COLO668 (cell line): ENCODE results near the gene ATG7.

Experiments
- DNase-seq: peaks from one replicate; lab custom pipeline; 2025; ENCODE audit not compliant: unreplicated experiment; lab: John Stamatoyannopoulos, UW

ATG7 gene

DNA sequence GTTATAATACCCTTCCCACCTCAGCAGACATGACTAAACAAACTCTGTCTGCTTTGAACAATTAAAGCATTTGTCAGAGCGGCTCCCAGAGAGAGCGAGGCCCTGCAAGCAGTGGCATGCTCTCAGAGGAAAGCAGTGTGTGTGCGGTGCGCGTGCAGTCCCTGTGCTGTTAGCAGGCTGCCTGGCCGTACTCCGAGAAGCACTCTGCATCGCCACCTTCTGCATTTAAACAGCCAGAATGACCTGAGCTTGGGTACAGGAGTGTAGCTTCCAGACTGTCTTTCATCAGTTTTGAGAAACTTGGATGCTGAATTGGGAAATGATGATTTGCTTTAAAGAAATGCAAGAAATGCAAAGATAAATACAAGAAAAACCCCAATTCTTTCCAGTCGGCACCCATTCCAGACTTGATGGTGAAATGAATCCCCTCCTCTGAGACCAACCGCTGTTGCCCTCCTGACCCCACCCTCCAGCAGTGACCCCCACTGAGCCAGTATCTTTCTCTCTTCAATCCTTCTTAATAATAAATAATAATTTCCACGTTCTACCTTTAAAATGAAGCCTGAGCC lies 258.0 kb downstream of the ATG7 start:
- no peak for DNase-seq

DNA sequence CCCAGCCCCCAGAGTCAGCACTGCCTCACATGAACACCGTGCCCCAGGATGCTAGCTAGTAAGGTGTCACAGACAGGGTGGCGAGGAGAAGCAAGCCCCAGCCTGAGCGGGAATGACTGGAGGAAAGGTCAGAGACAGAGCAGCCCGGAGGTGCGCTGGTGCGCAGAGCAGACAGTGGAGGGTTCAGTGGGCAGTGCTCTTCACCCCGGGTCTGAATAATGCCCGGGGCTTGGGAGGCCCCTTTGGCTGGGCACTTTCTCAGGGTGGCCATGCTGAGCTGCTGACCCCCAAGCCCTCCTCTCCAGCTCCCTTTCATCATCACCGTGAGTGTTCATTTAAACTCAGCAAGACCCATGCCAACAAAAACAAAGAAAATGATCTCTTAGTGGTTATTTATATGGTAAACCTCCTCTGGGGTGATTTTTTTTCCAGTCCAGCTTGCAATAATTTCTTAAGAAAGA lies 260.8 kb downstream of the ATG7 start:
- DNase-seq, result no peak

DNA sequence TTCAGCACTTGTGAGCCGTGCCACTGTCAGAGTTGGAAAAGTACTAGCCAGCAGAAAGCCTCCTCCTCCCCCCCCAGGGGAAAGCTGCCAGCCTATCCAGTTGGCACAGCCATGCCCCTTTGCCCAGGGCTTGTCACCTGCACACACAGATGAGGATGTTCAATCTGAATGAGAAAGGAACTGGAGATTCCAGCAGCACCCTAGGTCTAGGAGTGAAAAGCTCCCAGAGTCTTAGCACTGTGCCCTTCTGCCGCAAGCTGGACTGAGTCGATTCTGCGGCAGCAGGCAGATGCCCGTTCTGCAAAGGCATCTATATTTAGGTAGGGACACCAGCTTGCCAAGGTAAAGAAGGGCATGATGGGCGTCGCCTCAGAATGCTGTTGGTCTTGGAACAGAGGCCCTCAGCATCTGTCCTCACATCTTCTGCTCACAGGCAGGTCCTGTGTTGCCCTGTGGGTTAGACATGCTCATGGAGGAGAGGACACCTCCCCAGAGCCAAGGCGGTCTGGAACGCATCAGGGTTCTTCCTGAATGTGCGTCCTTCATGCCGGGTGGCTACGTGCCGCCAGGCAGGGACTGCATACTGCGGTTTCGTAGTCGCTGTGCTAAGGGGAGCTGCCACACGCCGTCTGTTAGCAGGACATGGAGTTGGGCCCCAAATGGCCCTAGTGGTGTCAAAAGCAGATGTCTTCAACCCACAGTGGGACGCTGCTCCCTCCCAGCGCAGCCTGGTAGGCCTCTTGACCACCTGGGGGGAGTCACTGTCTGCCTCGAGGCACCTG lies 262.0 kb downstream of the ATG7 start:
- DNase-seq, result no peak

DNA sequence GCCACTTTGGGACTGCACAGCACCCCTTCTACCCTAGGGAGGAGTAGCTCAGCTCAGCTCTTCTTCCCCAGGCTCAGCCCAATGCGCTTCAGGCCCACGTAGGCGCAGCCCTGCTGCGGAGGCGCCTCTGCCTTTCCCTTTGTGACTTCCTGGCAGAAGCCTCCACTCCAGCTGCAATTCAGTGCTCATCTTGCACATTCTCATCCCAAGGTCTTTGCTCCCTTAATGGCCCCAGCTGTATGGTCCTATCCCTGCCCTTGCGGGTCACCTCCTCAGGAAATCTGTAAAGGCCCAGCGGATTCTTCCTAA lies 262.6 kb downstream of the ATG7 start:
- no peak for DNase-seq

DNA sequence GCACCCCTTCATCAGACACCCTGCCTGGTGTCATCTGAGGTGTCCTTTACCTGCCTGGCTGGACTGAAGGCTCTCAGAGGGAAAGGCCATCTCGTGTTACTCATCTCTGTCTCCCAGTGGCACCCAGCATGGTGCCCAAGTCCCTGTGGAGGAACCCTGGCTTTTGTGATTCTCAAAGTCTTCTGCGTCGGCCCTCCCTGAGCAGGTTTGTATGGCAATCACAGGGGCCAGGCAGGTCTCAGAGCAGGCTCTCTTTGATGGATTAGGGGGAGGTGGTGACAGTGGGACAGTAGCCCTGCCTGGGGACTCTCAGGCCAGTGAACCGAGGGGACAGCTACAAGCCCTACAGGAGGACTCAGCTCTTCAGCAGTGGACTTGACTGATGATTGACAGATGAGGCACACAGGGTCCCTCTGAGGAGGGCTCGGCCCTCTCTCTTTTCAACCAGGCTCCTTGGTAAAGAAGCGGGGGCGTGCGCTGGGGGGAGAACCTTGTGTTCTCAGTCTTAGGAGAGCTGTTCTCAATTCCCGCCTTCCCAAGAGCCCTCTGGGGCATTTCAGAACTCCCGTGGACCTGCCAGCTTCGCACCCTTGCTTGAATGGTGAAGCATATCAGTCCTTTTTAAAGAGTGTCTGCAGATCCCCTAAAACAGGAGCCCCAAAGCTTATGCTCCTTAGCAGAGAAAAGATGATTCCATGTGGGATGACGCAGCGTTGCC lies 263.2 kb downstream of the ATG7 start:
- no peak for DNase-seq

DNA sequence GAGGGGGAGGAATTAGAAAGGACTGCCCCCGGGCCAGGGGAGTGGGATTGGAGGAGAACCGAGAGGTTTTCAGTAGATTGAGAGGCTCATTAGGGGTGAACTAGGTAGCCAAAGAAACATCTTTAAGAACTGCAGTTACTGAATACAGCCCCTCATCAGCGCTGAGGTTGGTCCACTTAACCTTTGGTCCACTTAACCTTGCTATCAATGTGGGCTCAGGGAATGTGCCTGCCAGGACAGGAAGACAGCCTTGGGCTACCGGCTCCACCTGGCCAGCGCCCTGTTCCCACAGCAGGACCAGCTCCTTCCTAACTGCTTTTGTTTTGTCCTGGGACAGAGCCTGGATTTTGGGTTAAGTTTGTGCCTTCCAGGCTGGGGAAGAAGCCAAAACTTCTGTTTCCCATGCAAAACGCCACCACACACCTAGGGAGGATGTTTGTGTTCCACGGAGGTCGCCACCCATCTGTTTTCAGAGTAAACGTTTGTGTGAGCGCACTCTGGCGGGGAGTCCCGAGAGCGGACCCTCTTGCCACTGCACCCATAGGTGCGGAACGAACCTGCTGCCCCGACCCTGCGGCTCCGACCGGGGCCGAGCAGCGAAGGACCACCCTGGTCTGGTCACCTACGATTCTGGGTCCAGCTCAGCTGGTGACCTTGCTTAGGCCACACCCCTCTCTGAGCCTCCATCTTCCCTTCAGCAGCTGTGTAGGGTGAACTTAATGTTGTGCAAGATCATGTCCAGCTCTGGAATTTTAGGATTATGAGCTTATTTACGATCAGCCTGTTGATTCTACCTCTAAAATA lies 264.1 kb downstream of the ATG7 start:
- DNase-seq, result no peak

DNA sequence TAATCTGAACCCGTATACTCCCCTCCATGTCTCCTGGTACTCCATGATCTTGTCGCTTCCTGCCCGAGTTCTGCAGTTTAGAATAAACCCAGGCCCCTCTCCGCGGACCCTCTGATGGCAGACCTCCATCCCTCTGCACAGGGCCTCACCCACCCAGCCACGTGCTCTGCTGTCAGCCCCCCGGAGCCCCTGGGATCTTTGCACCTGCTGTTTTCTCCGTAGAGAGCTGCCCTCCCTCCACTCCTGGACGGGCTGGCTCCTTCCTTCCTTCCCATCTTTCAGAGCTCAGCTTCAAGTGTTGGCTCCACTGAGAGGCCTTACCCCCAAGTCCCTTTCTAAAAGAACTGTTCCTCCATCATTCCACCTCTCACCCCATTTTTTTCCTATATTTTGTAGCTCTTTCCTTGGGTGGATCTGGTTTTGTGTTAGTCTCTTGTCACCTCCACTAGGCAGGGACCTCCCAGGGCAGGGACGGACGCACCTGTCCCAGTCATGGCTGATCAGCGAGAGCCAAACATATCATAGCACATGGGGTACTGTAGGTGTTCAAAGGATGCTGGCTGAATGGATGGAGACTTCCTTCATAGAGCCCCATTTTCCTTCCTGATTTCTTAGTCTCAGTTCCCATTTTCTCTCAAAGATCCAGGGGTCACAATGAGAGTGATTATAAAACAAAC lies 264.9 kb downstream of the ATG7 start:
- DNase-seq, result no peak

DNA sequence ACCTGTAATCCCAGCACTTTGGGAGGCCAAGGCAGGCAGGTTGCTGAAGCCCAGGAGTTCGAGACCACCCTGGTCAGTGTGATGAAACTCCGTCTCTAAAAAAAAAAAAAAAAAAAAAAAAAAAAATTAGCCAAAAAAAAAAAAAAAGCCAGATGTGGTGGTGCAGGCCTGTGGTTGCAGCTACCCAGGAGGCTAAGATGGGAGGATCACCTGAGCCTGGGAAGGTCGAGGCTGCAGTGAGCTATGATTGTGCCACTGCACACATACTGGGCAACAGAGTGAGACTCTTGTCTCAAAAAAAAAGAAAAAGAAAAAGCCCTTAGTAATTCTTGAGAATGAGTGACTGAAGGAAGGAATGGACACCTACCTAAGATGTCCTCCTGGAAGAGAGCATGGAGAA lies 266.4 kb downstream of the ATG7 start:
- DNase-seq, result no peak

DNA sequence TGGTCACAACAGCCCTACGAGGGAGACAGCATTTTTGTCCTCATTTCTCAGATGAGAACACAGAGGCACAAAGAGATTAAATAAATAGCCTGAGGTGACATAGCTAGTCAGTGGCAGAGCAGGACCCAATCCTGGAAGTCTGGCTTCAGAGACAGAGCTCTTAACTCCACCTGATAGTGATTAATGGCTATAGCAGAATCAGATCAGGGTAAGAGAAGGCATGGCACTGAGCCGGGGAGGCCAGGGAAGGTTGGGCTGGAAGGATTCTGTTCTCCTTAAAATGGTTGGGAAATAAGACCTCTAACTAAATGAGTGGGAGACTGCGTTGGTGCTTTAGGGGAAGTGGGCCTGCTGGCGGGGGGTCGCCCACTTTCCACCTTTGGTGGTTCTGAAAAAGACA lies 267.0 kb downstream of the ATG7 start:
- no peak for DNase-seq

DNA sequence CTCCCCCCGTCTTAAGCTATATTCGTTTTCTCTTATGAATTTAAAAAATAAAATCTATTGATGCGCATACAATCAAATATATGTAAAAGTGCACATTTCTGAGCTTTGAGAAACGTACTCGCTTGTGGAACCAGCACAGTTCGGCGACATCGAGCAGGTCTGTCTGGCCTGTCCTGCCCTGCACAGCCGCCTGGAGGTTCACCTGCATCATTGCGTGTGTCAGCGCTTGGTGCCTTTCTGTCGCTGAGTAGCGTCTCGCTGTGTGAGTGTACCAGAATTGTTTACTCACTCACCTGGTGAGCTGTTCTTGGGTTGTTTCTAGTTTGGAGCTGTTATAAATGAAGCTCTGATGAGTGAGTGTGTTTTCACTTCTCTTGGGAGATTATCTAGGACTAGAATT lies 267.5 kb downstream of the ATG7 start:
- no peak for DNase-seq

DNA sequence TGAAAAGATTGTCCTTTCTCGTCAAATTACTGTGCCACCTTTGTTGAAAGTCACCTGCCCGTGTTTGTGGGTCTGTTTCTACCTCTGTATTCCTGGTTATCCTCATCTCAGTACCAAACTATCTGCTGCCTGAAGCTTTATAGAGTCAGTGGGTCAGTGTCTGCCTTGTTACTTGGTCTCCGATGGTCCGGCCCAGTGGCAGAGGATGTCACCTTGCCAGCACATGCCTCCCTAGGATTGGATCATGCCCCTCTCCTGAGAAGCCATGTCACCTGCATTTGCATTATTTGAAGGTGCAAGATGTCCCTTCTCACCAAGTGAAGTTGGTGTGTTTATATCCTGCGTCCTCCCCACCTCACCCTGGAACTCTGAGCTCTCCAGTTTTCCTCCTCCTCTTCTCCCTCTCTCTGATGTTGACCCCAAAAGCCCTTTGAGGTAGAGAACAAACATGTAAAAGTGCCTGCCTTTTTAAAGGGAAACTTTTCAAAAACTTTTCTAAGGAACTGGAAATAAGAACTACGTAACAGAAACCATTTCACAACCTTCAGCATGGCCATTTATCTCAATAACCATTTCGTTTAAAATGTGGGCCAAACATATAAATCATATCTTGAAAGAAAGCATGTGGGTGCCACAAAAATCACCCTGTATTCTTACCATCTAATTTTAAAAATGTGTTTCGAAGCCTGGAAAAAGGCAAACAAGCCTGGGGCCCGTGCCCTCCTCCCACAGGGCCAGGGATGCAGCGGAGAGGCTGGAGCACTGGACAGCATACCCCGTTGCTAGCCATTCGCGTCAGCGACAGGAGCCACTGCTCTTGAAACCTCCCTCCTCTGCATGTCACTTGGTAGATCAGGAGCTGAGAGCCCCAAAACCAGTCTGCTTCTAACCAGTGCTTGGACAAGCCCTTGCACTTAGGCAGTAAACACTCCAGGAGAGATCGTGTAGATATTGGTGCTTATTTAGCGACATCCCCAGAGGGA lies 269.4 kb downstream of the ATG7 start:
- DNase-seq, result no peak

DNA sequence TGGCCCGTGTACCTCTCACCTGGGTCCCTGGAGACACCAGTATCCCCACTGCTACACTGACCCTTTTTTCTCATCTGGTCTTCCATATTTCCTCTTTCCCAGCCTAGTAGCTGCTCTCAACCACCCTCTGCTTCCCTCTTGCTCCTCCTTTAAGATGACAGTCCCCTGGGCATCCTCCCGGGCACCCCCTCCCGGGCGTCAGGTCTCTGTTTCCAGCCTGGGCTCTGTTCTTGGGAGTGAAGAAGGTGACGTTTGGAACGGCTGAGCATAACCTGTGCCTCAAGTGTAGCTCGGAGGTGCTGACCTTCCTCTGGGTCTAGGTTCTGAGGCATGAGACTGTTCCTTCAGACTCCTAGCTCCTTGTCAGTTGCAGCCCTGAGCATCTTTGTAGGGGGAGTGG lies 270.4 kb downstream of the ATG7 start:
- DNase-seq, result no peak

DNA sequence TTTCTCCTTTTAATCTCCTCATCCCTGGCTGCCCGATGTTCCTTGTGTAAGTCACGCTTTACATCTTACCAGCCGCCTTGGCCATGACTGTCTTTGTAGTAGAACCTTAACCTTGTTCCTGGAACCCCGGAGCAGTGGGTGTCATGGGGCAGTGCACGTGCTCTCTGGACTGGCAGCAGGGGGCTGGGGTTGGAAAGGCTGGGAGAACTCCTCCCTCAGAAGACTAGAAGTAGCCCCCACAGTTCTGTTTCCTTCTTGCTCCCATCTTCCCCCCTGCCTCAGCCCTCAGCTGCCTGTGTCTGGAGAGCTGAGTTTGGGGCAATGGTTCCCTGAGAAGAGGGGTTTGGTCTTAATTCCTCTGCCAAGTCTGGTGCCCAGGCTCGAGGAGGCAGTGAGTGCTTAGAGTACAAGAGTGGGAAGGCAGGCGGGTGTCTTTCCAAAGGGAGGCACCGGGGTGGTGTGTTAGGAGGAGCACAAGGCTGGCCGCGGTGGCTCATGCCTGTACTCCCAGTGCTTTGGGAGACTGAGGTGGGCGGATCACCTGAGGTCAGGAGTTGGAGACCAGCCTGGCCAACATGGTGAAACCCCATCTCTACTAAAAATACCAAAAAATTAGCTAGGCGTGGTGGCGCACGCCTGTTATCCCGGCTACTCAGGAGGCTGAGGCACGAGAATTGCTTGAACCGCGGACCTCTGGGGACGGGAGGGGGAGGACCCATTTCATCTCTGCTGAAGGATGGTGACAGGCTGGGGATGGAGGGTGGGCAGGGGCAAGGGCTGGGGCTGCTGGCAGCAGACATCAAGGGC lies 271.1 kb downstream of the ATG7 start:
- no peak for DNase-seq

DNA sequence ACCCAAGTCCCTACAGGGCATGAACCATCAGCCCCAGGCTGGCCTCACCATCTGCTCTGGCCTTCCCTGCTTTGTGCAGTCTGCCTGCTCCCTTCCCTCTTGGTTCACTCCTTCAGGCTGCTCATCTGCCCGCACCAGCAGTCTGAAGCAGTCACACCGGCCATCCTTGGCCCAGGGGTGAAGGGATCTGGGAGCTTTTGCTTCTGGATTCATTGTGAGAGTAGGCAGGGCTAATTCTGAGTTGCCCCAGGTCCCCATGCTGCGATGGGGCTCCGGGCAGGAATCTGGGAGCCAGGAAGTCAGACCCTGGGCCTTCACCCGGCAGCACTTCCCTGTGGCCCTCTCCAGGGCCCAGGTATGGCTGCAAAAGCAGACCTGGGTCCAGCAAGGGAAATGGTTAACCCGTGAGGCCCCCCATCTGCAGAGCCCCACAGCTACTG lies 271.8 kb downstream of the ATG7 start:
- no peak for DNase-seq

DNA sequence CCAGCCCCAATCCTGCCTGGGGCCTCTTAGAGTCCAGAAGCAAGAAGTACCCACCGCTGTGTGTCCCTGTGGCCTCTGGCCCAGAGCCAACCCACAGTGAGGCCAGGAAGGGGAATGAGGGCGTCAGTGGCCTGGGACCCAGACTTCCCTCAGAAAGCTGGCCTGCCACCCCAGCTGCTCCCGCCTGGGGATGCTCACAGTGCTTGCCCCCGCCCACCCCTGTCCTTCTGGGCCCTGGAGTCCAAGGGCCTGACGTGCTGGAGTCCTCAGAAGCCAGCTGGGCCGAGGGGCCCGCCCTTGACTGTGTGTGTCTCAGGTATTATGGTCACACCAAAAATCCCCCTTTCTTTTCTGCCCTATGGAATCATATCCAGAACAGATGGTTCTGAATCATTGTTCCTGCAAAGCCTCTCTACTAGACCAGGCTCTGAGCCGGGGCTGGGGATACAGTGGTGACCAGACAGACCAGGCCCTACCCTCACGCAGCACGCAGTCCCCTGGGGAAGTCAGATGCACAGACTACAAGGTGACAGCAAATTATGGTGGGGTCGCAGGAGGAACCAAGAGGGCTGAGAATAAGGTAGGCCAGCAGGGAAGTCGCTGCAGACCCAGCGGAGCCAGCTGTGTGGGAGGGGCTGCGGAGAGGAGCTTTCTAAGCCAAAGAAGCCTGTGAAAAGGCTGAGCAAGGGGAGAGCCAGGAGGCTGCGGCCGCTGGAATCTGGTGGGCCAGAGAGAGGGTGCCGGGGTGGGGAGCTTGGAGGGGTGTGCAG lies 272.4 kb downstream of the ATG7 start:
- no peak for DNase-seq

DNA sequence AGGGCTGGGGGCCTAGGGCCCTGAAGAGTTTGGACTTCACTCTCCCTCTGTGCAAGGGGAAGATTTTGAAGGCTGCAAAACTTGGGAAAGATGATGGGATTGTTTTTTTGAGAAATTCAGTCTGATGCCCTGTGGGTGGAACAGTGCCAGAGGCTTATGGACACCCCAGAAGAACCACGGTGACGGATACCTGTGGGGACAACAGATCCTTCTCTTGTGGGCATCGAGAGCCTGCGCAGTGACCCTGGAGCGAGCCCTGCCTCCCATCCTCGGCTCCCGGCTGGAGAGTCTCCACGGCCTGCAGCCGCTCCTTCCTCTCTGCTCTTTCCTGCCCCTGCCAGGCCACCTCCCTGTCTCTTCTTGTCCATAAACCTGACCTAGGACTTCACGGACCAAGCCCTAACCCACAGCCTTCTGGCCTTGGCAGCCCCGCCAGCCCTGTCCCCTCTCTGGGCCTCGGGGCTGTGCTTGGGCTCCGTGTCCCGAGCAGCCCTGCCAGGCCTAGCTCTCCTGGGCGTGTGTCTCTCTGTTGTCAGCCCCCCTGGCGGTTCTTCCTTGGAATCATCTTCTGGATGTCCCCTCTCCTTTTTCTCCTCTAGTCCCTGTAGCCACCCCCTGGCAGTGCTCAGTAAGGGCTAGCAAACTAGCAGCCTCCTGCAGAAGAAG lies 273.1 kb downstream of the ATG7 start:
- no peak for DNase-seq

DNA sequence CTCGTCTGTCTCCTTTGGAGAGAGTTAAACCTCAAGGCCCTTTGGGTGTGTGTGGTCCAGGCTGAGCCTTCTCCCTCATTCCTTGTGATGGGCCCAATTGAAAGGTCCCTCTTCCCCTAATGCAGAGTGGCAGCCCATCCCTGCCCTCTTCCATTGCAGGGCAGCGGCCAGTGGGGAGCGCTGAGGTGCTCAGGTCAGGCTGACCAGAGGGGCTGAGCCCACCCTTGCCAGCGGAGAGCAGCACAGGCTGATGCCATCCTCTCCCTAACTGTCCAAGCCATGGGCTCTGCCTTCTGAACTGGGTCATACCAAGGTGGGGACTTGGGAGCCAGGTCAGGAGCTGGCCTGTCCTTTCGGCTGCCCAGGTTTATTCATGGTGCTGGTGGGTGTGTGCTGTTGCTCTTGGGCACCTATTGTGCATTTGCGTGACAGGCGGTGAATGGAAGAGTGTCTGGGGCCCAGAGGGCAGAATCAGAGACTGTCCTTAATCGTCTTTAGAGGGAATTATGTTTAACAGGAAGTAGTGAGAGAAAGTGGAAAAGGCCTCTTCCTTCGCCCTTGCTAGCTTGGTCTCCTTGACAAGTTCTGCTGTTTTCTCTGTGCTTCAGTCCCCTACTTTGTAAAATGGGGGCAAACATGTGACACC lies 274.6 kb downstream of the ATG7 start:
- DNase-seq, result no peak
